ENCODE data around the gene LSM7.

DNA sequence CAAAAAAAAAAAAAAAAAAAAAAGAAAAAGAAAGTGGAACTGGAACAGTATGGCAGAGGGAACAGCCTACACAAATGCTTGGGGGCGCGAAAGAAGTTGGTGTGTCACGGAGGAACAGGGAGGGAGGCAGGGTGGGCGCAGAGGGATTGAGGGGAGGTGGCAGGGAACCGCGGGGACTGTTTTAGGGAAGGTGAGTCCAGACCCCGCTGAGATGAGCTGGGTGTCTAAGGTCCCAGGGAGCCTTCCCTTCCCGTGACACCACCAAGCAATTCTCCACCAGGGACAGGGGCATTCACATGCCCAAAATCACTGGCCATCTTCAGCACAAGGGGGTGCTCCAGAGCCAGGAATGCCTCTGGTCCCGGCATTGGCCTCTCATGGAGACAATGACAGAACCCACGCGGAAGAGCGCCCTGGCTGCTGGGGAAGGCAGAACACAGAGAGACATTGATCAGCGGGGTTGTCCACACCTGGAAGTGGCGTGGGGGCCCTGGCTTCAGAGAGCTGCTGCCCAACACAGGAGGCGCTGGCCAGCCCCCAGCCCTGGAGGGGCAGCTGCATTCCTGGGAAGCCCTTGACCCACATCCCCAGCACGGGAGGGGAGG is 53.4 kb downstream of the LSM7 start:
- no peak for TF ChIP-seq EP300 (IDR thresholded peaks at IDR 0.05)
- TF ChIP-seq, protein P1, sequence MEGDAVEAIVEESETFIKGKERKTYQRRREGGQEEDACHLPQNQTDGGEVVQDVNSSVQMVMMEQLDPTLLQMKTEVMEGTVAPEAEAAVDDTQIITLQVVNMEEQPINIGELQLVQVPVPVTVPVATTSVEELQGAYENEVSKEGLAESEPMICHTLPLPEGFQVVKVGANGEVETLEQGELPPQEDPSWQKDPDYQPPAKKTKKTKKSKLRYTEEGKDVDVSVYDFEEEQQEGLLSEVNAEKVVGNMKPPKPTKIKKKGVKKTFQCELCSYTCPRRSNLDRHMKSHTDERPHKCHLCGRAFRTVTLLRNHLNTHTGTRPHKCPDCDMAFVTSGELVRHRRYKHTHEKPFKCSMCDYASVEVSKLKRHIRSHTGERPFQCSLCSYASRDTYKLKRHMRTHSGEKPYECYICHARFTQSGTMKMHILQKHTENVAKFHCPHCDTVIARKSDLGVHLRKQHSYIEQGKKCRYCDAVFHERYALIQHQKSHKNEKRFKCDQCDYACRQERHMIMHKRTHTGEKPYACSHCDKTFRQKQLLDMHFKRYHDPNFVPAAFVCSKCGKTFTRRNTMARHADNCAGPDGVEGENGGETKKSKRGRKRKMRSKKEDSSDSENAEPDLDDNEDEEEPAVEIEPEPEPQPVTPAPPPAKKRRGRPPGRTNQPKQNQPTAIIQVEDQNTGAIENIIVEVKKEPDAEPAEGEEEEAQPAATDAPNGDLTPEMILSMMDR (IDR thresholded peaks at IDR 0.05), result peak in 2 of 3 donors; percentile 35 to 42
- no peak for TF ChIP-seq POLR2A (IDR thresholded peaks at IDR 0.05)
